HG02970 (cell line): ENCODE data around the gene DHX58.

Experiments
- ATAC-seq: cut with Tn5 transposase; IDR thresholded peaks from one replicate; pipeline ENCODE4 v1.9.1; 2021; ENCODE audit warnings: mild to moderate bottlenecking, moderate library complexity, moderate number of reproducible peaks; ENCODE audit not compliant: unreplicated experiment, low FRiP score

DHX58 gene

GRCh38 chr17:42111265-42111636 is 1.3 kb downstream of the DHX58 start:
- ATAC-seq = no peak

- no peak for ATAC-seq
Observed at GRCh38 chr17:42110301-42111264, 1.9 kb downstream of the DHX58 start.

DNA sequence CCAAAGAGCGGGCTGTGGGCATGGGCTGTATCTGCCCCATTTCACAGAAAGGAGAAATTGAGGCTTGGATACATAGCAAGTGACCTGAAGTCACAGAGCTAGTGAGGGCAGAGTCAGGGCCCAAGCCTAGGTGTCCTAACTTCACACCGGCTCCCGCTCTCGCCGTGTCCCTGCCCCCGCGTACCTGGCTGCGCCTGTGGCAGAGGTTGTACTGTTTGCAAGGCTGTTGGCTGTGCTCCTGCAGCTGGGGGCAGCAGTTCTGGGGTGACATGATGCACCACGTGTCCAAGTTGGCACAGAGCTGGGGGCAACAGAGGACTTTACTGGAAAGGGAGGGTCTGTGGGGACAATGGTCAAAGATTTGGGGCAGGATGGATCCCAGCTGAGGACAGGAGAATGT is 3.4 kb downstream of the DHX58 start:
- ATAC-seq = no peak

DNA sequence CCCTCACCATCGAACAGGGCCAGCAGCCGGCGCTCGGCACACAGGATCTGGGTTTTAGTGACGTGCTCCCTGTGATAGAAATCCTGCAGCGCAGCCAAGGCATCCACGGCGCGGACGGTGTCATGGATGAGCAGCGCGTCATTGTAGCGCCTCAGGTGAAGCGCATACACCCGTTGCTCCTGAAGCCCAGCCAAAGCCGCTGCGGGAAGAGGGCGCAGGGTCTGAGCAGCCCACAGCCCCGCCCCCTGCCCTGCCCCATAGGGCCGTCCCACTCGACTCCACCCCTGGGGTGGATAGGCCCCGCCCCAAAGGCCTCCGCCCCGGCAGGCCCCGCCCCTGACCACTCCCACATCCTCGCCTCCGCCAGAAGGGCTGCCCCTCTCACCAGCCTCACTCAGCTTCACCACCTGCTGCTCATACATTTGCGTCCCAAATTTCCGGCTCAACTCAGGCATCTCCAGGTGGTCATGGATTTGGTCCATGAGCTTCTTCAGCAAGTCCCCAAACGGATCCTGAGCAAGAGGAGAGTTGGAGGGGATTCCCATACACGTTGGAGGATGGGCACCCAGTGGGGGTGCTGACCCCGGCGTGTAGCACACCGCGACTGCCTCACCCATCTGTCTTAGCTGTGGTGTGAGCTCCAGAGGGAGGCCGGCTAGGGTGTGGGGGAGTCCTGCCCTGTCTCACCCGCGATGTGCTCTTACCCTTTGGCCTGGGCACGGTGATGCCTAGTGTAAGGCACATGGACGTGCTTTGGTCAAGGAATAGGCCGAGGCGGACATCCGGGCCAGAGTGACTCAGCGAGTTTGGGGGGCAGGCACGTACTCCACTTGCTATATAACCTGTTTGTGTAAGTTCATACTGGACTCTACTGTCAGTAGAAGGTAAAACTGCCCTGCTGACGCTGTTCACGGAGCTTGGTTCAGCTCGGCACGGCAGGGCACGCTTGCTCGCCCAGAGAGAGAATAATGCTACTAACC is 4.6 kb downstream of the DHX58 start:
- peak; percentile 60 for ATAC-seq

DNA sequence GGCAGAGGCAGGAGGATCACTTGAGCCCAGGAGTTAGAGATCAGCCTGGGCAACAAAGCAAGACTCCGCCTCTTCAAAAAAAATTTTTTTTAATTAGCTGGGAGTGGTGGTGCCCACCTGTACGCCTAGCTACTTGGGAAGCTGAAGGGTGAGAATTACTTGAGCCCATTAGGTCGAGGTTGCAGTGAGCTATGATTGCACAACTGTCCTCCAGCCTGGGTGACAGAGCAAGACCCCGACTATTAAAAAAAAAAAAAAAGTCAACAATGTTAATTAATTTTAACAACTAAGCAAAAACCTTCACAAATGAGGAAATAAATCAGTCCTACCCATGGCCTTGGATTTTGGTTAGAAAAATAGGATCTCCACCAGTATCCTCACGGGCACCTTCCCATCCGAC is 5.4 kb downstream of the DHX58 start:
- ATAC-seq = no peak

DNA sequence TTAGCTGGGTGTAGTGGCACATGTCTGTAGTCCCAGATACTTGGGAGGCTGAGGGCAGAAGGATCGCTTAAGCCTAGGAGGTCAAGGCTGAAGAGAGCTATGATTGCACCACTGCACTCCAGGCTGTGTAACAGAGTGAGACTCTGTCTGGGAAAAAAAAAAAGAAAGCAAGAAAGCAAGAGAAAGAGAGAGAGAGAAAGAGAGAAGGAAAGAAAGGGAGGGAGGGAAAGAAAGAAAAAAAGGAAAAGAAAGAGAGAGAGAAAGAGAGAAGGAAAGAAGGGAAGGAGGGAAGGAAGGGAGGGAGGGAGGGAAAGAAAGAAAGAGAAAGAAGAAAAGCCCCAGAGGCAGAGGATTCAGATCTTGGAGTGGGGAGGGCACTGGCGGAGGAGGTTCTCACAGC is 6.5 kb downstream of the DHX58 start:
- ATAC-seq = no peak

GRCh38 chr17:42104264-42104663 is 8.2 kb downstream of the DHX58 start:
- ATAC-seq = no peak

- no peak for ATAC-seq
Observed at GRCh38 chr17:42103221-42103954, 9.1 kb downstream of the DHX58 start.

DNA sequence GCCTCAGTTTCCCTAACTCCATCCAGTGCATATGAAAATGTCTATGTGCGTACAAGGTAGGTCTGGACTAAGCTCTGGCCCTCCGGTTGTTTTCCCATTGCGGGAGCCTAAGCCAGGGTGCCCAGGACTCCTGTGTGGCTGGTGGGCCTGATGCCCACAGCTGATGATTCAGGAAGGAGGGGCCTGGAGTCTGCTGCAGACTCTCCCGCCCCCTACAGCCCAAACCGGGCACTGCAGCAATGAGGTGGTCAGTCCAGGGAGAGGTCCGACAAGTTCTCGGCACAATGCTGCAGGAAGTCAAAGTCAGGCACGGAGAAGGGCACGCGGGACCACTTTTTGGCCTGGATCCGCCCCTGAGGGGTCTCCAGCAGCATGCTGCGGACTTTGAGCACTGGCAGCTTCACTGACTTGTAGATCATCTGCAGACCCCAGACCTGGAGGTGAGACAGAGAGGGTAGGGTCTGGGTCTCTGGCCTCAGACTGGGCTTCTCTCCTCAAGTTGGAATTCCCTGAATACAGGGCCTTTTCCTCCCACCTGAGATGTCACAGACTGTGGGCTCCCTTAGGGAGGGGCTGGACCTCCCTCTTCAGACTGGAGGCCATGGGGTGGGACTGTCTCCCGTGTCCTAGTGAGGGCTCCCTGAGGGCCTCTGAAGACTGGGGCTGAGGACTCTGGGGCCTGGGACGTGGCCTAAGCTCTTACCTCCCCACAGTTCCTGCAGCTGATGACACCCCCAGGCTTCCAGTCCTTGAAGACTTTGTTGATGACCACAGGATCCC is 10.8 kb downstream of the DHX58 start:
- no peak for ATAC-seq

DNA sequence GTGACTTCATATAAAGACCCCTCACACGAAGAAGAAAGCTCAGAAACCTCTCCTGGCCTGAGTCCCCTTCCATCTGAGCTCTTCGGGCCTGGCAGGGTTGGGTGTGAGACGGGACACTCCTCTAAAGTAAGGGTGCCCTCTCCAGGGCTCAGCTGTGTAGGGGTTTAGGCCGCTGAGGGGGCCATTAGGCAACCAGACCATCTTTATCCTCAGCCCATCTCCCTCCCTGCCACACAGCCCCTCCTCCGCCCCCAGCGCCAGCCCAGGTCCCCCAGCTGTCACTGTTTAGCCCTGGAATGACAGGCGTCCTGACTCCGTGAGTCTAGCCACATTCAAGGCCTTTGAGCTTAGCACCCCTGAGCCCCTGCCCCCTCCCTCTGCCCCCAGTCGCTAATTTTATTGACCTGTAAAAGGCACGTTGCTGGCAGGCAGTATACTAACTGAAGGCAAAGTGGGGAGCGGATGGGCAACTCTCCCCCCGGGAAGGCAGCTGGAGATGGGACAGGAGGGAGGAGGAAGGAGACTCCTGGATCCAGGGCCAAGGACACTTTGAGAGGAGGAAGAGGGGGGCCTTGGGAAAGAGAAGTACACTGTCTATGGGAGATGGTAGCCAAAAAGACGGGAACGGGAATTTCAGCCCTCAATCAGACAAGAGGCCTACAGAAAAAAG is 13.6 kb downstream of the DHX58 start:
- no peak for ATAC-seq

DNA sequence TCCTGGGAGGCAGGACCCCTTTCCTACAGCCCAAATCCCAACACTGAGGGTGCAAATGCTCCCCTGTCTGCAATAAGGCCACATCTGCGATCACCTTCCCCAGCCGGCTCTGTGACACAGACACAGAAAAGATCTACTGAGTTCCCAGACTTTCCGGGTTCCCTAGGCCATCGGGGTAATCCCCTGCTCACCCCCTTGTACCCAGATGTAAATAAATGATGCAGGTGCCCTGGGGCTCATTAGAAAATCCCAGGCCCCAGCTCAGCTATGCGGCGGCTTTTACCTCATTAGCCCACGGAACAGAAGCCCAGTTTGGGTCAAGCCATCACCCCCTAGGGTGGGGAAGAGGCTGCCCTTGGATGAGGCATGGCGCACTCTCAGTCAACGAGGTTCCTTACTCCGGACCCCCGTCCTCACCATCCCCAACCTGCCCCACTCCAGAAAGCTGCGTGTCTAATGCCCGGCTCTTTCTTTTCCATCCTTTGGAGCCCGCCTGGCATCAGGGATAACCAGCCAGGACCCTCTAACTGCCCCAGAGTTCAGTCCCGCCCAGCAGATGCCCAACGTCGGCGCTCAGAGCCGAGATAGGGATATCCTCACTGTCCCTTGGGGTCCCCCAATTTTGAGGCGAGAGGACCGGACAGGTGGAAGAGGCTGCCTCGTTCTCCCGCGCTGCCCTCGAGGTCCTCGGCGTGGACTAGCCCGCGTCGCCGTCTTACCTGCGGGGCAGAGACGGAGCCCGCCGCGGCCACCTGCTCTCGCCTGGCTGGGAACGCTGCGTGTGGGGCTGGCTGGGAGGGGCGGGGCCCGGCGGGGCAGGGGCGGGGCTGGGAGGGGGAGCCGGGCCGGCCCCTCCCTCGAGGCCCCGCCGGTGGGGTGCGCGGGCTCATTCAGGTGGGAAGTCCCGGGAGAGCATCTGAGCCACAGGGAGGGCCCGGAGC is 14.6 kb downstream of the DHX58 start, which contains the start of gene ZNF385C:
Gene ZNF385C, minus strand, starts transcription at position 783 of the 941 bp plus-strand sequence. CDS start 35,417 bp downstream, outside the sequence.
- ATAC-seq = no peak

- ATAC-seq = no peak
Observed at GRCh38 chr17:42096360-42097111, 16.0 kb downstream of the DHX58 start.

DNA sequence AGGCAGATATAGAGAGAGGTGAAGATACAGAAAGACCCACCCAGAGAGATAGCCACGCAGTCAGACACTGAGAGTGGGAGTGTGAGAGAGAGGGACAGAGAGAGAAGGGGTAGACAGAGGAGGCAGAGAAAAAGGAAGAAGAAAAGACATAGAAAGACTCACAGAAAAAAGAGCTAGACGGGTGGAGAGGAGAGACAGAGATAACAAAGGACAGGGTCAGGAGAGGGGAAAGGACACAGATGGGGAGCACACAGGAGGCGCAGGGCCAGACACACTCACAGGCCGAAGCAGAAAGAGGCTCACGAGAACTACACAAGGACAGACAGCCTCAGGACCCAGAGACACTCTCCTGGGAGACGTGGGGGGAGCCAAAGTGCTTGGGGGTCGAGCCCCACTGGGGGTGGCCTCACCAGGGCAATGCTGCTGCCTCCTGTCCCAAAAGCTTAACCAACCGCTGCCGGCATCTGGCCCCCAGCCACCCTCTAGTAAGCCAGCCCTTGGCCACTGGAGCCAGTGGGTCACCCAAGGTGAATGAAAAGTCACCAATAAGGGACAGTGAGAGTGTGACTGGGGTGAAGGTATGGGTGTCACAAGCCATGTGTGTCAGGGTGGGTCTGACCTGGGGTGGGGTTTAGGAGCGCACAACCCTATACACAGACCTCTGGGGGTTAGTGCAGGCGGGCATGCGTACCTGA is 18.0 kb downstream of the DHX58 start:
- no peak for ATAC-seq

- ATAC-seq = no peak
Observed at GRCh38 chr17:42092939-42093338, 19.6 kb downstream of the DHX58 start.

- no peak for ATAC-seq
Observed at GRCh38 chr17:42090964-42091790, 21.3 kb downstream of the DHX58 start.

- ATAC-seq = no peak
Observed at GRCh38 chr17:42088736-42089135, 23.8 kb downstream of the DHX58 start.
